GM12864 (cell line): Measurements from ENCODE around the gene OBSCN.

ENCODE experiments used
- DNase-seq: peaks from one replicate; pipeline ENCODE4 v3.0.0-alpha.2; 2011; ENCODE audit warnings: low read depth
- H3K4me3 ChIP-seq: 2 replicates; pipeline ENCODE4 v1.5.1; 2011; ENCODE audit warnings: mild to moderate bottlenecking, low read depth, low read length, control low read depth
- CTCF ChIP-seq: IDR thresholded peaks from 2 replicates; pipeline ENCODE4 v1.5.1; 2011; ENCODE audit warnings: low read depth, mild to moderate bottlenecking, moderate library complexity, low read length, control low read depth, inconsistent platforms; ENCODE audit errors: missing control alignments

OBSCN gene

GRCh38 chr1:228256626-228257375 lies 49.0 kb downstream of the OBSCN start:
- no peak for DNase-seq
- no peak for TF ChIP-seq CTCF
- no peak overlapping the region for H3K4me3 ChIP-seq

GRCh38 chr1:228258486-228258885 lies 50.6 kb downstream of the OBSCN start:
- no peak for TF ChIP-seq CTCF
- DNase-seq = no peak
- no peak overlapping the region for H3K4me3 ChIP-seq

- no peak overlapping the region for H3K4me3 ChIP-seq
- no peak for TF ChIP-seq CTCF
- DNase-seq = no peak
These were observed 51.6 kb downstream of the OBSCN start for GRCh38 chr1:228259368-228259894.

GRCh38 chr1:228259951-228260350 lies 52.1 kb downstream of the OBSCN start:
- no peak overlapping the region for H3K4me3 ChIP-seq
- TF ChIP-seq CTCF = no peak
- no peak for DNase-seq

GRCh38 chr1:228261706-228262105 lies 53.9 kb downstream of the OBSCN start:
- H3K4me3 ChIP-seq = no peak overlapping the region
- TF ChIP-seq CTCF = no peak
- no peak for DNase-seq

GRCh38 chr1:228262475-228262874 lies 54.6 kb downstream of the OBSCN start:
- DNase-seq = no peak
- TF ChIP-seq CTCF = no peak

GRCh38 chr1:228263636-228264035 lies 55.8 kb downstream of the OBSCN start:
- H3K4me3 ChIP-seq = no peak overlapping the region
- no peak for DNase-seq
- no peak for TF ChIP-seq CTCF

More at GRCh38 chr1:228262475-228262874, 54.6 kb downstream of the OBSCN start:
- H3K4me3 ChIP-seq = no peak overlapping the region
